Germinal center (tissue), 1 donor: ENCODE data around the gene LASP1.
A peak's percentile ranks its signal among the peaks of the same experiment; 100 is the strongest.
"Not testable (repeated sequence)": the region's sequence is repeated elsewhere in the genome, so short reads cannot be mapped to it uniquely, and the experiment has no call there.

Source experiments
- DNase-seq: peaks from one replicate; pipeline ENCODE4 v3.0.0; 2012; ENCODE audit warnings: mixed read lengths, low spot score

Gene LASP1

GRCh38 chr17:38869526-38870258 lies at the start of gene LASP1:
TSS of gene LASP1 (plus strand) at chr17:38870058. CDS start at chr17:38870190, 132 bp downstream.
- DNase-seq, result peak; percentile 93

- DNase-seq, result peak; percentile 92
Measured at GRCh38 chr17:38824899-38825761, 44.7 kb upstream of the LASP1 start, which contains the start of gene CWC25. TSS of gene CWC25 (minus strand) at chr17:38825321. CDS start at chr17:38825183, 138 bp downstream.

- no peak for DNase-seq
Measured at GRCh38 chr17:38825762-38826247, 44.1 kb upstream of the LASP1 start.

GRCh38 chr17:38844261-38844757 lies 25.5 kb upstream of the LASP1 start:
- DNase-seq, result no peak

GRCh38 chr17:38848557-38848891 lies 21.3 kb upstream of the LASP1 start:
- no peak for DNase-seq

- no peak for DNase-seq
Measured at GRCh38 chr17:38848939-38849605, 20.8 kb upstream of the LASP1 start.

GRCh38 chr17:38850374-38850773 lies 19.5 kb upstream of the LASP1 start:
- DNase-seq, result no peak

GRCh38 chr17:38851434-38851833 lies 18.4 kb upstream of the LASP1 start:
- no peak for DNase-seq

- no peak for DNase-seq
Measured at GRCh38 chr17:38852771-38853291, 17.0 kb upstream of the LASP1 start.

- DNase-seq, result peak; percentile 92
Measured at GRCh38 chr17:38853292-38854219, 16.3 kb upstream of the LASP1 start, which contains the start of gene RPL23. TSS of gene RPL23 (minus strand) at chr17:38853721. CDS start at chr17:38853710, 11 bp downstream.

GRCh38 chr17:38855101-38855714 lies 14.7 kb upstream of the LASP1 start:
- DNase-seq, result not testable (repeated sequence)

GRCh38 chr17:38857271-38857670 lies 12.6 kb upstream of the LASP1 start:
- no peak for DNase-seq

- no peak for DNase-seq
Measured at GRCh38 chr17:38861399-38861843, 8.4 kb upstream of the LASP1 start.

- no peak for DNase-seq
Measured at GRCh38 chr17:38864636-38865398, 5.0 kb upstream of the LASP1 start.

GRCh38 chr17:38867179-38867967 lies 2.5 kb upstream of the LASP1 start:
- peak; percentile 46 for DNase-seq

- peak; percentile 44 for DNase-seq
Measured at GRCh38 chr17:38867968-38868816, 1.7 kb upstream of the LASP1 start.

- peak; percentile 81 for DNase-seq
Measured at GRCh38 chr17:38868817-38869525, 887 bp upstream of the LASP1 start.
